Sigmoid colon (tissue), 7 donors: Measurements from ENCODE around the gene SUN2. TPM values are rescaled to one million over a fixed set of nuclear protein-coding genes. Genes with fewer than 3 reads are reported as not detected.

Experiments
- DNase-seq: peaks from one replicate; pipeline ENCODE4 v3.0.0-alpha.2; 2019
- H3K27ac ChIP-seq, 4 donors: fragments of 200-600 bp; sonication (generic); one replicate each; pipeline ENCODE4 v1.5.1; 2016 to 2019; ENCODE audit warnings: mild to moderate bottlenecking in 1 of 4
- H3K27me3 ChIP-seq, 3 donors: fragments of 200-600 bp; sonication (generic); one replicate each; pipeline ENCODE4 v1.5.1; 2019; ENCODE audit warnings: mild to moderate bottlenecking in 1 of 3
- H3K36me3 ChIP-seq, 4 donors: fragments of 200-600 bp; sonication (generic); one replicate each; pipeline ENCODE4 v1.5.1; 2016 to 2019
- H3K4me1 ChIP-seq, 4 donors: fragments of 200-600 bp; sonication (generic); one replicate each; pipeline ENCODE4 v1.5.1; 2017 to 2019
- H3K4me3 ChIP-seq, 4 donors: fragments of 200-600 bp; sonication (generic); one replicate each; pipeline ENCODE4 v1.5.1; 2017 to 2019; ENCODE audit warnings: mild to moderate bottlenecking in 2 of 4, moderate library complexity in 1 of 4
- H3K9me3 ChIP-seq, 4 donors: fragments of 200-600 bp in 3 of 4; sonication (generic) in 3 of 4; one replicate each; pipeline versions ENCODE4 v1.5.1 to v1.6.1; 2013 to 2019
- CTCF ChIP-seq, 4 experiments: fragments of 450-650 bp in 3 of 4; fragments of 200-600 bp in 1 of 4; IDR thresholded peaks; one replicate each; pipeline ENCODE4 v1.5.1; 2016 to 2019; ENCODE audit warnings: antibody characterized with exemption in 4 of 4, mild to moderate bottlenecking in 3 of 4, moderate library complexity in 2 of 4
- EP300 ChIP-seq, 4 donors: sonication (generic); formaldehyde crosslinking; IDR thresholded peaks; one replicate each; pipeline ENCODE4 v1.6.1; 2017; ENCODE audit warnings: antibody characterized with exemption in 4 of 4
- POLR2A ChIP-seq, 2 donors: fragments of 450-650 bp; IDR thresholded peaks; one replicate each; pipeline ENCODE4 v1.6.1; 2016; ENCODE audit warnings: antibody characterized with exemption in 2 of 2, mild to moderate bottlenecking in 2 of 2, moderate library complexity in 2 of 2
- POLR2AphosphoS5 ChIP-seq, 4 donors: sonication (generic); formaldehyde crosslinking; IDR thresholded peaks; one replicate each; pipeline ENCODE4 v1.6.1; 2017; ENCODE audit warnings: antibody characterized with exemption in 4 of 4
- WGBS, 2 donors: extraction: QIAGEN DNeasy Blood & Tissue Kit; methylation state at CpG; one replicate each; pipeline ENCODE4 v1.1.7; 2013; 5-methylcytosine and 5-hydroxymethylcytosine counted together
- intact Hi-C: fragments of 100-400 bp; cut with DNase I; formaldehyde crosslinking; loops from one replicate; pipeline ENCODE4 v1.15.1; 2023
- polyA plus RNA-seq, 3 donors: library from polyadenylated mRNA; stranded (reverse); fragments of 200-250 nt; gene quantifications; one replicate each; pipeline ENCODE4 v1.2.3, GENCODE V29; 2013
- total RNA-seq, 4 donors: library from RNA; depleted of rRNA; stranded (reverse); fragments of >200 nt; gene quantifications; one replicate each; pipeline ENCODE4 v1.1.0, GENCODE V29; 2016
- donor health status: healthy with polysubstance abuse.
- donor health status: Bipolar disorder and iron deficiency.
- donor health status: healthy.

Gene SUN2
- total and polyA plus RNA-seq, 7 donors, result 9.2 to 319 (median 255) TPM

- TF ChIP-seq EP300 (IDR thresholded peaks at IDR 0.05) (no peak), POLR2AphosphoS5 (IDR thresholded peaks at IDR 0.05) (peak in 2 of 4 donors; percentile 41 to 44)
- peak overlapping the region; percentile 97 to 98 (median 98) for H3K27ac ChIP-seq
- no peaks in the 10 kb centered on the region for H3K27me3 ChIP-seq
- H3K4me1 ChIP-seq, result peaks cover 0 to 34% (median 19%) of the 10 kb centered on the region in 4 donors
- WGBS, 2 donors, result 9 to 17% methylated on average over 12 of the region's 12 CpGs
- no peaks in the 10 kb centered on the region for H3K9me3 ChIP-seq
- H3K36me3 ChIP-seq, result peaks cover 35 to 38% (median 38%) of the 10 kb centered on the region in 4 donors
- DNase-seq, result peak; percentile 93
- intact Hi-C loops, result loop anchor here (2.0 kb wide), 2 partner anchors 19 to 53 kb away; partner anchors contain the start of gene JOSD1
- H3K4me3 ChIP-seq, result peak overlapping the region; percentile 68 to 87 (median 82)
Measured at GRCh38 chr22:38753948-38754750, 1.6 kb downstream of the SUN2 start.

- Histone ChIP-seq H3K4me1 (peaks cover 0 to 34% (median 19%) of the 10 kb centered on the region in 4 donors), H3K9me3 (no peaks in the 10 kb centered on the region), H3K4me3 (no peak overlapping the region), H3K36me3 (peaks cover 55 to 62% (median 58%) of the 10 kb centered on the region in 4 donors), H3K27ac (peak overlapping the region; percentile 15 to 54 (median 24)), H3K27me3 (no peaks in the 10 kb centered on the region)
- TF ChIP-seq EP300 (IDR thresholded peaks at IDR 0.05), result no peak
- 52 to 79% methylated on average over 24 of the region's 24 CpGs for WGBS, 2 donors
- DNase-seq, result no peak
- intact Hi-C loops, result no loop called here
Measured at GRCh38 chr22:38751422-38752346, 4.1 kb downstream of the SUN2 start.

GRCh38 chr22:38751066-38751421, 4.8 kb downstream of the SUN2 start:
- Histone ChIP-seq H3K36me3 (peaks cover 62 to 68% (median 65%) of the 10 kb centered on the region in 4 donors), H3K4me1 (peaks cover 0 to 28% (median 16%) of the 10 kb centered on the region in 4 donors), H3K9me3 (no peaks in the 10 kb centered on the region), H3K4me3 (no peak overlapping the region), H3K27ac (peak overlapping the region in 2 of 4 donors; percentile 21 to 54), H3K27me3 (no peaks in the 10 kb centered on the region)
- DNase-seq, result no peak
- intact Hi-C loops, result no loop called here
- no peak for TF ChIP-seq POLR2A (IDR thresholded peaks at IDR 0.05)
- no peak for TF ChIP-seq POLR2AphosphoS5 (IDR thresholded peaks at IDR 0.05)
- no peak for TF ChIP-seq CTCF (IDR thresholded peaks at IDR 0.05)
- no peak for TF ChIP-seq EP300 (IDR thresholded peaks at IDR 0.05)
- 71 to 87% methylated on average over 12 of the region's 12 CpGs for WGBS, 2 donors

GRCh38 chr22:38750638-38751037, 5.2 kb downstream of the SUN2 start:
- Histone ChIP-seq H3K27me3 (no peaks in the 10 kb centered on the region), H3K36me3 (peaks cover 66 to 73% (median 69%) of the 10 kb centered on the region in 4 donors), H3K4me1 (peaks cover 0 to 27% (median 16%) of the 10 kb centered on the region in 4 donors), H3K4me3 (no peak overlapping the region), H3K27ac (peak overlapping the region in 1 of 4 donors; percentile 21), H3K9me3 (no peaks in the 10 kb centered on the region)
- DNase-seq, result no peak
- 85 to 89% methylated on average over 17 of the region's 17 CpGs for WGBS, 2 donors
- intact Hi-C loops, result no loop called here
- TF ChIP-seq EP300 (IDR thresholded peaks at IDR 0.05), result no peak
- TF ChIP-seq POLR2AphosphoS5 (IDR thresholded peaks at IDR 0.05), result no peak
- TF ChIP-seq CTCF (IDR thresholded peaks at IDR 0.05), result no peak
- TF ChIP-seq POLR2A (IDR thresholded peaks at IDR 0.05), result no peak

- no peak for DNase-seq
- no peak overlapping the region for H3K27ac ChIP-seq
Measured at GRCh38 chr22:38750104-38750503, 5.7 kb downstream of the SUN2 start.

More at GRCh38 chr22:38750104-38750503, 5.7 kb downstream of the SUN2 start:
- H3K36me3 ChIP-seq, result peaks cover 71 to 78% (median 74%) of the 10 kb centered on the region in 4 donors
- no peaks in the 10 kb centered on the region for H3K9me3 ChIP-seq
- TF ChIP-seq POLR2A (IDR thresholded peaks at IDR 0.05), result no peak
- TF ChIP-seq CTCF (IDR thresholded peaks at IDR 0.05), result no peak
- TF ChIP-seq EP300 (IDR thresholded peaks at IDR 0.05), result no peak
- no peak for TF ChIP-seq POLR2AphosphoS5 (IDR thresholded peaks at IDR 0.05)
- H3K4me1 ChIP-seq, result peaks cover 0 to 27% (median 16%) of the 10 kb centered on the region in 4 donors
- intact Hi-C loops, result no loop called here
- no peaks in the 10 kb centered on the region for H3K27me3 ChIP-seq
- no peak overlapping the region for H3K4me3 ChIP-seq
- WGBS, 2 donors, result 94 to 96% methylated on average over 14 of the region's 14 CpGs
